ENCODE results near the gene CACNB1. TPM values are rescaled to one million over a fixed set of nuclear protein-coding genes. Genes with fewer than 3 reads are reported as not detected.

The CACNB1 gene
- total and polyA plus RNA-seq, 2 of the 4 experiments (the other 2 are of a cell fraction): 2.5 to 8.6 TPM

DNA sequence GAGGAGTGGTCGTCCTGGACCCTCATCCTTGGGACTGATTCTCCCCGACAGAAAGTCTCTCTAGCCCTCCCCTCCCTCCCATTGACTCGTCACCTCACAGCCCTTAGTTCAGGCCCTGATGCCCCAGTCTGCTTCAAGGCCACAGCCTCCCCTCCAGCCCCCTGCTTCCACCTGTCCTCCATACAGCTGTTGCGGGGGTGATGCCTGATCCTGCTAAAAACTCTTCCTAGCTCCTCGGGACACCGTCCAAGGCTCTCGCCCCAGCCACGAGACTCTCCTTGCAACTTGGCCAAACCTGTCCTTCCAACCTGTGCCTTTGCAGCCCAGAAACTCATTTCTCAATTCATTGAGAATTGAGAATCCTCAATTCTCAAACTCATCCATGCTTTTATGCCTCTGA, 21.4 kb upstream of the CACNB1 start:
- BruUV-seq (replicated peaks): no TSS peak
- H3K36me3 ChIP-seq (ENCODE audit: control insufficient read depth, insufficient read depth, low read length): no peaks in the 10 kb centered on the region
- in situ Hi-C loops (cut with MboI; ENCODE audit: low sequenced_read_pairs) (no loop called here), dilution Hi-C loops (cut with HindIII; ENCODE audit: low sequenced_read_pairs, unreplicated experiment) (no loop called here), intact Hi-C loops (cut with micrococcal nuclease) (no loop called here)
- WGBS, 2 experiments (ENCODE audit: extremely low coverage in 2 of 2, insufficient read length in 1 of 2): 60% methylated on average over 1 of the region's 8 CpGs; no CpG with 5 or more reads in 1 of the 2 experiments
- H2AFZ ChIP-seq (replicated peaks; ENCODE audit: low read length, poor library complexity): no peak overlapping the region
- H3K18ac ChIP-seq (ENCODE audit: low read depth, low read length): no peak overlapping the region
- H2BK15ac ChIP-seq (ENCODE audit: low read depth, low read length): no peak overlapping the region
- no peaks in the 10 kb centered on the region for H4K20me1 ChIP-seq (ENCODE audit: insufficient read depth, low read length)
- H2BK120ac ChIP-seq (ENCODE audit: low read depth, low read length): no peak overlapping the region
- no peak overlapping the region for H3K4me2 ChIP-seq (ENCODE audit: low read depth, low read length)
- no peak overlapping the region for H4K8ac ChIP-seq (ENCODE audit: low read depth in 2 of 2, low read length in 2 of 2)
- H3K27me3 ChIP-seq (ENCODE audit: control insufficient read depth, insufficient read depth, low read length): peaks cover 67% of the 10 kb centered on the region
- H3K9me3 ChIP-seq (ENCODE audit: control insufficient read depth, insufficient read depth, low read length): no peaks in the 10 kb centered on the region
- TF ChIP-seq MAFK (IDR thresholded peaks at IDR 0.05; ENCODE audit: low read depth, low read length) (no peak), MAZ (IDR thresholded peaks at IDR 0.05; ENCODE audit: borderline replicate concordance, low read depth, low read length) (no peak), SMC3 (IDR thresholded peaks at IDR 0.05; ENCODE audit: low read depth, low read length) (no peak), USF2 (IDR thresholded peaks at IDR 0.05; ENCODE audit: low read depth, low read length) (no peak), MXI1 (IDR thresholded peaks at IDR 0.05; ENCODE audit: borderline replicate concordance, low read depth, low read length) (no peak)
- TF ChIP-seq, protein P1, sequence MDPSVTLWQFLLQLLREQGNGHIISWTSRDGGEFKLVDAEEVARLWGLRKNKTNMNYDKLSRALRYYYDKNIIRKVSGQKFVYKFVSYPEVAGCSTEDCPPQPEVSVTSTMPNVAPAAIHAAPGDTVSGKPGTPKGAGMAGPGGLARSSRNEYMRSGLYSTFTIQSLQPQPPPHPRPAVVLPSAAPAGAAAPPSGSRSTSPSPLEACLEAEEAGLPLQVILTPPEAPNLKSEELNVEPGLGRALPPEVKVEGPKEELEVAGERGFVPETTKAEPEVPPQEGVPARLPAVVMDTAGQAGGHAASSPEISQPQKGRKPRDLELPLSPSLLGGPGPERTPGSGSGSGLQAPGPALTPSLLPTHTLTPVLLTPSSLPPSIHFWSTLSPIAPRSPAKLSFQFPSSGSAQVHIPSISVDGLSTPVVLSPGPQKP (IDR thresholded peaks at IDR 0.05; ENCODE audit: borderline replicate concordance, low read depth, low read length): no peak
- TF ChIP-seq, protein P2, sequence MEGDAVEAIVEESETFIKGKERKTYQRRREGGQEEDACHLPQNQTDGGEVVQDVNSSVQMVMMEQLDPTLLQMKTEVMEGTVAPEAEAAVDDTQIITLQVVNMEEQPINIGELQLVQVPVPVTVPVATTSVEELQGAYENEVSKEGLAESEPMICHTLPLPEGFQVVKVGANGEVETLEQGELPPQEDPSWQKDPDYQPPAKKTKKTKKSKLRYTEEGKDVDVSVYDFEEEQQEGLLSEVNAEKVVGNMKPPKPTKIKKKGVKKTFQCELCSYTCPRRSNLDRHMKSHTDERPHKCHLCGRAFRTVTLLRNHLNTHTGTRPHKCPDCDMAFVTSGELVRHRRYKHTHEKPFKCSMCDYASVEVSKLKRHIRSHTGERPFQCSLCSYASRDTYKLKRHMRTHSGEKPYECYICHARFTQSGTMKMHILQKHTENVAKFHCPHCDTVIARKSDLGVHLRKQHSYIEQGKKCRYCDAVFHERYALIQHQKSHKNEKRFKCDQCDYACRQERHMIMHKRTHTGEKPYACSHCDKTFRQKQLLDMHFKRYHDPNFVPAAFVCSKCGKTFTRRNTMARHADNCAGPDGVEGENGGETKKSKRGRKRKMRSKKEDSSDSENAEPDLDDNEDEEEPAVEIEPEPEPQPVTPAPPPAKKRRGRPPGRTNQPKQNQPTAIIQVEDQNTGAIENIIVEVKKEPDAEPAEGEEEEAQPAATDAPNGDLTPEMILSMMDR (conservative IDR thresholded peaks at IDR 0.05; ENCODE audit: low read depth, low read length): no peak
- H3K23ac ChIP-seq (ENCODE audit: low read depth, low read length): no peak overlapping the region
- H3K4ac ChIP-seq (ENCODE audit: low read depth, low read length): no peak overlapping the region
- no peaks in the 10 kb centered on the region for H3K9me1 ChIP-seq (ENCODE audit: insufficient read depth, low read length)
- H4K5ac ChIP-seq (ENCODE audit: low read depth, low read length): no peak overlapping the region
- CTCF ChIA-PET: no interaction called here
- no peaks in the 10 kb centered on the region for H3K79me1 ChIP-seq (ENCODE audit: low read depth in 1 of 2, low read length in 2 of 2)
- H3K4me1 ChIP-seq (ENCODE audit: control insufficient read depth, insufficient read depth, low read length): no peaks in the 10 kb centered on the region
- no peak overlapping the region for H3K4me3 ChIP-seq (ENCODE audit: insufficient read depth, low read depth, low read length)
- no peak overlapping the region for H3K56ac ChIP-seq (ENCODE audit: extremely low read depth, insufficient read depth, low read length)
- H2AK5ac ChIP-seq (ENCODE audit: low read depth, low read length): no peak overlapping the region
- H3K9ac ChIP-seq (ENCODE audit: low read depth, low read length): no peak overlapping the region
- POLR2A ChIA-PET (ENCODE audit: unreplicated experiment): no interaction called here
- no peak for DNase-seq
- H3K27ac ChIP-seq (ENCODE audit: insufficient read depth, low read length): no peak overlapping the region
- H2BK20ac ChIP-seq (ENCODE audit: low read depth, low read length): no peak overlapping the region
- H2BK5ac ChIP-seq (ENCODE audit: low read depth, low read length, poor library complexity, severe bottlenecking): no peak overlapping the region
- no peak overlapping the region for H2AK9ac ChIP-seq (replicated peaks; ENCODE audit: low read depth, low read length, poor library complexity)
- H4K91ac ChIP-seq (ENCODE audit: insufficient read depth, low read depth, low read length): no peak overlapping the region
- H3K14ac ChIP-seq (replicated peaks; ENCODE audit: low read depth, low read length): no peak overlapping the region
- no peak for ATAC-seq (ENCODE audit: low read depth)

Data from IMR-90 (cell line).